ENCODE results near the gene MSI2.

The MSI2 gene

GRCh38 chr17:57444682-57445450, 188.5 kb downstream of the MSI2 start:
- DNase-seq: no peak

GRCh38 chr17:57445772-57446472, 189.6 kb downstream of the MSI2 start:
- no peak for DNase-seq

DNA sequence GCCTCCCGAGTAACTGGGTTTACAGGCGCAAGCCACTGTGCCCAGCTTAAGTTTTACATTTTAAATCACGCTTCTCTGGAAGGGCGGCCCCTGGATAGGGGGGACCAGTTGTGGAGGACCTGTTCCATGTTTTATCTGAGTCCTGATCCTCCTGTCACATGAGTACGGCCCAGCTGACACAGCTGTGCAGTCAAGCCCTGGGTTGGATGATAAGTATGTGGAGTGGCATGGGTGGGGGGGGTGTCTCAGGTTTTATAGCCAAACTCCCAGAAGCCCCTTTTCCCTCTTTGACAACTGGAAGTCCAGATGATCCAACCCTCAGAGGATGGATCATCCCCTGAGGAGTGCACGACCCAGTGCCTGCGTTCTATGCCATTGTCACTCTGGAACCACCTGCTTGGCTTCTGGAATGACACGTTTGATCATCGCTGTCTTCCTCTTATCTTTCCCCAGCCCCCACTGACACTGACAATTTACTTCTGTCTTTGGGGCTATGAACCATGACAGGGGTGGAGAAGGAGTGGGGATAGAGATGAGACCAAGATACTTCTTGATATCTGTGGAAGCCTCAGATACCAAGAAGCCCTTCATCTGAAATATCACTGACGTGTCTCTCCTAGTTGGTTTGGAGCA, 191.2 kb downstream of the MSI2 start:
- no peak for DNase-seq

DNA sequence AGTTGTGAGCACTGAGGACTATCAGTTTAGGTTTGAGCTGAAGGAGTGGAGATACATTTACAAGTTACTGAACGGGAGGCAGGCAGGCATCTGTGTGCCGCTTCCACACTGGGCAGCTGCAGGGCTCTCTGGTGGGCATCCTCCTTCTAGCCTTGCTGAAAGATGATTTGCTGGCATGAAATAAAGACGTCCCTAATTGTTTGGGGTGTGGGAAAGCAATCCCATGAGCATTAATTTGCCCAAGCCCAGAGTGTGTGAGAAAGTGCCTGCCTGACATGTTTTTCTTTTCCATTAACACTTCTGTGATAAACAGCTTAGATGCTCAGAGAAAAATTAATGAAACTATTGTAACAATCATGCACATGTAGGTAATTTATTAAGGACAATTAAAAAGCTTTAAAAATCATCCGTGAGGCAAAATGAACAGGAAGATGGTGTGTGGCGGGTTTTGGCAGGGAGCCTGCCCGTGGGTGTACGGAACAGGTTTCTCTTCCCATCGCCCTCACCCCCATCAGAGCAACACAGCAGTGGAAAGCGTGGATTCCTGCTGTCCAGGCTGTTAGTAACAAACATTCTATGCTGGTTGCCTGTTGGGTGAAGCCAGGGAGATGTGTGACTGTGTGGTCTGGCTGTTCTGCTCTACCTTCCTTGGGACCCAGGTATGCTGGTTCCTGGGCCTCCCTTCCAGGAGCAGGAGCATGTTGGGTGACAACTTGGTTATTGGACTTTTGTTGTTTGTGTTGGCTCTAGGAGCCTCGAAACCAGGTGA, 191.9 kb downstream of the MSI2 start:
- DNase-seq: no peak

DNA sequence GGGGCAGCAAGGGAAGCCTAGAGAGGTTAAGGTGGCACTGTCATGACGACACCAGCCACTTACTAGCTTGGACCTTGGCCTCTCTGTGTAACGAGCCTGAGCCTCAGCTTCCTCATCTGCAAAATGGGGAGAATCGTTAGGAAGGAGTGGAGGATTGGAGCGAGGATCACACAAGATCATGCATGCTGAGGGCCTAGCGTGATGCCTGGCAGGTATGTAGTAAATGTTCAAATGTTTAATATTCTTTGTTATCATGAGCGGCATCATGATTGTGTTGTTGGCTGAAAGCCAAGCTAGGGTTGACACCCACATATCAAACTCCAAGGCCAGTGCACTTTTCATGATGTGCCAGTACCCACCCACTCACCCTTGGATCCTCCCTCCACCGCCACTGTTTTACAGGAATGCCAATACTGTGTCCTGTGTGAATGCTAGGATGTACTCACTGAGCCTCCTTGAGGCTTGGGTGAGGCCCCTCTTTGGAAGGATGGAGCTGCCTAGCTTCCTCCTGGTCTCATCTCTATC, 192.5 kb downstream of the MSI2 start:
- no peak for DNase-seq

GRCh38 chr17:57451191-57451590, 194.9 kb downstream of the MSI2 start:
- DNase-seq: no peak

GRCh38 chr17:57451643-57452042, 195.3 kb downstream of the MSI2 start:
- no peak for DNase-seq

DNA sequence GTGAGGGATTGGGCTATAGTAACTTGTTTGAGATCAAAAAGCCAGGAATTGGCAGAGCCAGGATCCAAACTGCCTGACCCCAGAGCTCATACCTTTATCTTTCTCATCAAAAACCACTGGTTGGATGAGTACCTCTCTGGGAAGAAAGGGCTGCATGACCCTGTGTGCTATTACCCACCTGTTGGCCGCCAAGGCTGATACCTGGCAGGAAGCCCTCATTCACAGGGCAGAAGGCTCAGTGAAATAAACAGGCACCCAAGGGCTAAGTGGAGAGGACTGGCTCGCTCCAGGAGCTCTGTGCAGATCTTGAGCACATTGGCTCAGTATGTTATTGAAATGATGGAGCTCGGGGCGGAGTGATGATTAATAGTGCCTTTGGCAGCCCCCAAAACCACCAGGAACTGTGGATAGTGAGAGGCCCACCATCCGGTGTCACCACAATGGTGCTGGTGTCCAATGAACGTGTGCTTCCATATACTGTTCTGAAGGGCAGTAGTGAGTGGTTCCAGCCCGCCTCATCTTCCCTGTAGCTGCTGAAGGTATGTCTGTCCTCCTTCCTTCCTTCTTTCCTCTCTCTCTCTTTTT, 197.6 kb downstream of the MSI2 start:
- DNase-seq: no peak

DNA sequence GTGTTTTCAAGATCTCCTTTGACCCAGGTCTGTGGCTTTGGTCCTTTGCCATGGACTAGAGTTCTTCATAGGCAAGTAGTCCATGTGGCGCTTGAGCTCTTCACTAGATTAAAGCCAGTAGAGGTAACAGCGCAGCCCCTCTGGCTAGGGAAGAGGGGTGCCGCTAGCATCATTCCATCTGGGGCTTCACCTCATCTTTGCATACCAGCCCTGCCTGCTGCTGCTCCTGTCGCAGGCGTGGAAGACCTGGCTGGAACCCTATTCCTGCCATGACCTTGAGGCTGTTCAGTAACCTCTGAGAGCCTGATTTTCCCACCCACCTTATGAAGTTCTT, 198.4 kb downstream of the MSI2 start:
- no peak for DNase-seq

GRCh38 chr17:57455063-57455914, 199.0 kb downstream of the MSI2 start:
- DNase-seq: peak; percentile 11

GRCh38 chr17:57456622-57457021, 200.3 kb downstream of the MSI2 start:
- DNase-seq: no peak

- no peak for DNase-seq
Measured at GRCh38 chr17:57457188-57457587, 200.9 kb downstream of the MSI2 start.

GRCh38 chr17:57458718-57459285, 202.5 kb downstream of the MSI2 start:
- DNase-seq: peak; percentile 52

DNA sequence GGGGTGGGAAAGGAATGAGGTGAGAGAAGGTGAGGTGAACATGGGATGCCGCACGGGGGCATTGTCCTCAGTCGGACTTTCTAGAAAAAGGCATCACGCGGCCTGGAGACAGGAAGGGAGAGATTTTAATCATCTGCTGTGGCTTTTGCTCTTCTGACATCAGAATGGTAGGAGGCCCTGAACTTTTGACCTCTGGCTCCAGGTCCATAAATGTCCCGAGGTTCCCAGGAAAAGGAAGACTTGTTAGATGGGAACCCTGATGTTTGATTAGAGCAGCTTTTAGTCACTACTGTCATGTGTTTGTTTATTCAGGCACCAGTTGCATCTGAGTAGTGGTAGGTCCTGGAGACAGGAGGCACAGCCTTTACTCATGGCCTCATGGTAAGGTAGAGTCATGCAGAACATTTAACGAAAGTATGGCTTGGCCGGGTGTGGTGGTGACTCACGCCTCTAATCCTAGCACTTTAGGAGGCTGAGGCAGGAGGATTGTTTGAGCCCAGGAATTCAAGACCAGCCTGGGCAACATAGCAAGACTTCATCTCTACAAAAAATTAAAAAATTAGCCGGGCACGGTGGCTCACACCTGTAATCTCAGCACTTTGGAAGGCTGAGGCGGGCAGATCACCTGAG, 203.1 kb downstream of the MSI2 start:
- peak; percentile 60 for DNase-seq

DNA sequence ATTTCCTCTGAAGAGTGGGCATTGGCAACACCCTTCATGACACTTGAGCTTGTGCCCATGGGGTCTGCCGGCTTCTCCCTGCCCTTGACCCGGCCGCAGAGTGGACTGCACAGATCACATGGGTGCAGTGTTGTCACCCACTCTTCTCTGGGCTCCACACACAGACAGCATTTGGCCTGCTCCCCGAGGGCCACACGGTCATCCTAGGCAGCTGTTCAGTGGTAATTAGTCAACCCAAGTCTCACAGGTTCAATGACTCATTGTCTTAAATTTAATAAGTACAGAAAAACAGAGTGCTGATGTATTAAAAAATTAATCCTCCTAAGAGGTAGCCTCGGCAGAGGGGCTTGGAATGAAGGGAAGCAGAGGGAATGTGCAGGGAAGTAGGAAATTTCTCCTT, 204.8 kb downstream of the MSI2 start:
- no peak for DNase-seq

- no peak for DNase-seq
Measured at GRCh38 chr17:57462007-57462579, 205.8 kb downstream of the MSI2 start.

- DNase-seq: no peak
Measured at GRCh38 chr17:57463103-57463885, 207.0 kb downstream of the MSI2 start.

- no peak for DNase-seq
Measured at GRCh38 chr17:57464191-57464864, 208.0 kb downstream of the MSI2 start.

- DNase-seq: no peak
Measured at GRCh38 chr17:57465610-57466009, 209.3 kb downstream of the MSI2 start.
